Mesenchymal stem cell (in vitro differentiated cells and primary cell): Measurements from ENCODE around the gene NKX1-2.

Experiments used
- DNase-seq: peaks from one replicate; pipeline ENCODE4 v3.0.0-alpha.2; 2013
- H2AFZ ChIP-seq: one replicate; pipeline ENCODE4 v1.6.1; 2013; ENCODE audit warnings: low read depth, mild to moderate bottlenecking, control low read depth, inconsistent platforms, low read length, moderate library complexity
- H2AK5ac ChIP-seq: 2 replicates; pipeline ENCODE4 v1.6.1; 2013; ENCODE audit warnings: low read length, moderate library complexity, mild to moderate bottlenecking, inconsistent platforms; ENCODE audit not compliant: severe bottlenecking
- H2BK120ac ChIP-seq: one replicate; pipeline ENCODE4 v1.6.1; 2013; ENCODE audit warnings: low read depth, mild to moderate bottlenecking, inconsistent platforms, low read length, moderate library complexity
- H2BK12ac ChIP-seq, 2 experiments: one replicate each; pipeline ENCODE4 v1.6.1; 2013; ENCODE audit warnings: inconsistent platforms in 2 of 2, low read length in 2 of 2, mild to moderate bottlenecking in 2 of 2, moderate library complexity in 2 of 2, control low read depth in 1 of 2
- H2BK15ac ChIP-seq: one replicate; pipeline ENCODE4 v1.6.1; 2013; ENCODE audit warnings: mild to moderate bottlenecking, low read depth, inconsistent platforms; ENCODE audit not compliant: poor library complexity, severe bottlenecking
- H2BK5ac ChIP-seq: 2 replicates; pipeline ENCODE4 v1.6.1; 2013; ENCODE audit warnings: low read depth, mild to moderate bottlenecking, low read length, control low read depth, inconsistent platforms; ENCODE audit not compliant: poor library complexity, severe bottlenecking
- H3K14ac ChIP-seq, 2 experiments: one replicate each; pipeline ENCODE4 v1.6.1; 2013; ENCODE audit warnings: inconsistent platforms in 2 of 2, low read length in 2 of 2, control low read depth in 1 of 2, mild to moderate bottlenecking in 1 of 2, moderate library complexity in 1 of 2
- H3K18ac ChIP-seq, 2 experiments: one replicate each; pipeline ENCODE4 v1.6.1; 2013; ENCODE audit warnings: inconsistent platforms in 2 of 2, low read length in 2 of 2, control low read depth in 1 of 2, low read depth in 1 of 2, mild to moderate bottlenecking in 1 of 2
- H3K23ac ChIP-seq, 2 experiments: one replicate each; pipeline ENCODE4 v1.6.1; 2013; ENCODE audit warnings: inconsistent platforms in 2 of 2, low read length in 2 of 2, mild to moderate bottlenecking in 2 of 2, moderate library complexity in 2 of 2, control low read depth in 1 of 2
- H3K27ac ChIP-seq: 2 replicates; pipeline ENCODE4 v1.5.1; 2013; ENCODE audit warnings: mild to moderate bottlenecking, moderate library complexity, low read length, control low read depth, inconsistent platforms; ENCODE audit not compliant: poor library complexity, severe bottlenecking
- H3K27me3 ChIP-seq, 2 experiments: 2 replicates each; pipeline versions ENCODE4 v1.6.1 to v1.7.0; 2013; ENCODE audit warnings: low read length in 2 of 2, mild to moderate bottlenecking in 2 of 2, moderate library complexity in 2 of 2, control low read depth in 1 of 2, inconsistent platforms in 1 of 2; ENCODE audit not compliant: control insufficient read depth in 1 of 2, insufficient read depth in 1 of 2
- H3K36me3 ChIP-seq, 2 experiments: 2 replicates each; pipeline versions ENCODE4 v1.6.1 to v1.7.0; 2013; ENCODE audit warnings: low read length in 2 of 2, control low read depth in 1 of 2, inconsistent platforms in 1 of 2, low read depth in 1 of 2, mild to moderate bottlenecking in 1 of 2; ENCODE audit not compliant: insufficient read depth in 2 of 2, control insufficient read depth in 1 of 2
- H3K4ac ChIP-seq, 2 experiments: one replicate each; pipeline ENCODE4 v1.6.1; 2013; ENCODE audit warnings: inconsistent platforms in 2 of 2, low read length in 2 of 2, mild to moderate bottlenecking in 2 of 2, moderate library complexity in 2 of 2, control low read depth in 1 of 2, low read depth in 1 of 2
- H3K4me1 ChIP-seq: 2 replicates; pipeline ENCODE4 v1.6.1; 2013; ENCODE audit warnings: low read depth, low read length, control low read depth; ENCODE audit not compliant: control insufficient read depth, insufficient read depth
- H3K4me2 ChIP-seq: 2 replicates; pipeline ENCODE4 v1.6.1; 2013; ENCODE audit warnings: low read length, mild to moderate bottlenecking, inconsistent platforms; ENCODE audit not compliant: poor library complexity, severe bottlenecking
- H3K4me3 ChIP-seq, 2 experiments: 2 replicates each; pipeline versions ENCODE4 v1.5.1 to v1.7.0; 2013; ENCODE audit warnings: low read length in 2 of 2, mild to moderate bottlenecking in 2 of 2, control low read depth in 1 of 2, low read depth in 1 of 2; ENCODE audit not compliant: insufficient read depth in 1 of 2
- H3K79me1 ChIP-seq: replicated peaks from 2 replicates; pipeline ENCODE4 v1.6.1; 2013; ENCODE audit warnings: mild to moderate bottlenecking, control low read depth, low read length, inconsistent platforms; ENCODE audit not compliant: poor library complexity, severe bottlenecking
- H3K9ac ChIP-seq: 2 replicates; pipeline ENCODE4 v1.7.0; 2013; ENCODE audit warnings: mild to moderate bottlenecking, low read length, moderate library complexity
- H3K9me3 ChIP-seq: 2 replicates; pipeline ENCODE4 v1.7.0; 2013; ENCODE audit warnings: mild to moderate bottlenecking, low read length; ENCODE audit not compliant: control insufficient read depth
- H4K8ac ChIP-seq: one replicate; pipeline ENCODE4 v1.6.1; 2013; ENCODE audit warnings: inconsistent platforms, mild to moderate bottlenecking, low read length, moderate library complexity
- H4K91ac ChIP-seq: one replicate; pipeline ENCODE4 v1.6.1; 2013; ENCODE audit warnings: mild to moderate bottlenecking, low read length, inconsistent platforms
- WGBS: methylation state at CpG from one replicate; pipeline ENCODE4 v1.1.7; 2013; ENCODE audit warnings: mixed read lengths; 5-methylcytosine and 5-hydroxymethylcytosine counted together

The NKX1-2 gene

DNA sequence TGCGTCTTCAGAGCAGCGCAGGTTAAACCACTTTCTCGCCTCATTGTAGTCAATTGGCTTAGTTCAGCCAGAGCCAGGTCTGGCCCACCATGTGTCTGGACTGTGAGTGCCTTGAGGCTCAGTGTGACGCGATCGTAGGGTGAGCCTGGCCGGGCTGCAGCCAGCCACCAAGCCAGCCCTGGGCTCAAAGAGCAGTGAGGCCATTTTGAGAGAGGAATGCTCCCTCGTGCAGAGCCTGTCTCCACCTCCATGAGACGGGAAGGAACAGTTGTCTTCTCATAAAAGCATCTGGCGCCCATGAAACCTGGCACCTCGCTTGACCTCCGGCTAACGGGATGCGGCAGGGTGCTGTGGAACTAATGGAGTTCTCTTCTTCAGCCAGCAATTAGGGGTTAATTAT, 46.3 kb upstream of the NKX1-2 start:
- Histone ChIP-seq H3K27me3 (no peaks in the 10 kb centered on the region), H2AFZ (no peak overlapping the region)

DNA sequence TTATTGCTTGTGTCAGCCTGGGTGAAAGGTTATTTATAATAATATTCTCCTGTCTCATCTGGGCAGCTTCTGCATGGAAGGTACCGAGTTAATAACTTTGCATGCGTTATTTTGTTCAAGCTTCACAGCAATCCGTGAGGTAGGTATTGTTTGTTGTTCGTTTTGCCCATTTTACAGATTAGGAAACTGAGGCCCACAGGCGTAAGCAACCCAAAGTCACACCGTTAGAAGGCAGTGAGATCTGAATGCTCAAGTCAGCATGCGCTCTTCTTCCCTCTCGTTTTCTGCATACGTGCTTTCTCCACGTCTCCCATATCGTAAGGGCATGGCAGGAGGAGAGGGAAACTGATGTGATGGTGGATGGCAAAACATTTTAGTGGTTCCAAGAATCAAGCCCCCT, 45.9 kb upstream of the NKX1-2 start:
- Histone ChIP-seq H4K91ac (no peak overlapping the region), H3K23ac (no peak overlapping the region), H3K27ac (no peak overlapping the region), H3K27me3 (no peaks in the 10 kb centered on the region), H3K14ac (no peak overlapping the region), H3K36me3 (peaks cover 3 to 29% of the 10 kb centered on the region in 2 experiments), H3K9ac (no peak overlapping the region), H4K8ac (no peak overlapping the region), H3K4me3 (no peak overlapping the region), H2BK15ac (no peak overlapping the region), H3K4me1 (peaks cover 10% of the 10 kb centered on the region), H2BK120ac (no peak overlapping the region), H2BK5ac (no peak overlapping the region), H3K18ac (no peak overlapping the region), H3K9me3 (peaks cover 3% of the 10 kb centered on the region), H3K79me1 (no peaks in the 10 kb centered on the region), H3K4me2 (no peak overlapping the region), H2BK12ac (no peak overlapping the region), H2AK5ac (no peak overlapping the region), H2AFZ (no peak overlapping the region), H3K4ac (no peak overlapping the region)
- 95% methylated on average over 11 of the region's 11 CpGs for WGBS
- DNase-seq, result no peak

More for the DNA sequence above, 46.3 kb upstream of the NKX1-2 start:
- Histone ChIP-seq H3K4me3 (no peak overlapping the region), H3K9ac (no peak overlapping the region), H2BK12ac (no peak overlapping the region), H2AK5ac (no peak overlapping the region), H3K4me2 (no peak overlapping the region), H4K8ac (no peak overlapping the region), H3K23ac (no peak overlapping the region), H4K91ac (no peak overlapping the region), H3K18ac (no peak overlapping the region), H3K4me1 (peaks cover 10% of the 10 kb centered on the region), H3K4ac (no peak overlapping the region), H3K36me3 (peaks cover 8 to 29% of the 10 kb centered on the region in 2 experiments), H3K27ac (no peak overlapping the region), H2BK15ac (no peak overlapping the region), H3K14ac (no peak overlapping the region), H2BK5ac (no peak overlapping the region), H3K9me3 (peaks cover 6% of the 10 kb centered on the region), H2BK120ac (no peak overlapping the region), H3K79me1 (no peaks in the 10 kb centered on the region)
- DNase-seq, result no peak
- 94% methylated on average over 14 of the region's 14 CpGs for WGBS

DNA sequence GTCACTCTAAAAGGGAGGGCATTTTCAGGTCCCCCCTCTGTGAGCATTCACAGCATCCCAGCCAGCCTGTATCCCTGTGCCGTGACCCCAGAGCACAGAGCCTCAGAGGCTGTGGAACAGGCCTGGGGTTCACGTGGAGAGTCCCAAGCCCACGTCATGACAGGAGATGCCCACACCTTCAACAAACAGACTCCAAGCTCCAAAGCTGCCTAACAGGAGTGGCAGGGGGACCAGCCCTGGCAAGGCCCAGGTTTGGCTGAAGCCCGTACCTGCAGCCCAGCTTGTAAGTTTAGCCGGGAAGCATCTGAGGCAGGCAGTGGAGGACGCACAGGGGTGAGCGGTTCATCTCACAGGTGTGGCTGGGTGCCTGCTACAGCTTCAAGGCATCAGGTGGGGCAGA, 45.3 kb upstream of the NKX1-2 start:
- Histone ChIP-seq H3K4ac (no peak overlapping the region), H3K36me3 (peaks cover 0 to 31% of the 10 kb centered on the region in 2 experiments), H3K27ac (no peak overlapping the region), H2BK5ac (no peak overlapping the region), H2AFZ (no peak overlapping the region), H3K14ac (peak overlapping the region in 1 of 2 experiments; percentile 26), H3K9ac (no peak overlapping the region), H3K9me3 (no peaks in the 10 kb centered on the region), H3K4me1 (peaks cover 10% of the 10 kb centered on the region), H3K79me1 (no peaks in the 10 kb centered on the region), H3K27me3 (no peaks in the 10 kb centered on the region), H3K23ac (no peak overlapping the region), H3K18ac (no peak overlapping the region), H3K4me2 (no peak overlapping the region), H4K91ac (no peak overlapping the region), H2BK15ac (no peak overlapping the region), H2BK120ac (no peak overlapping the region), H3K4me3 (no peak overlapping the region), H4K8ac (no peak overlapping the region), H2BK12ac (no peak overlapping the region), H2AK5ac (no peak overlapping the region)
- 95% methylated on average over 7 of the region's 7 CpGs for WGBS
- no peak for DNase-seq

DNA sequence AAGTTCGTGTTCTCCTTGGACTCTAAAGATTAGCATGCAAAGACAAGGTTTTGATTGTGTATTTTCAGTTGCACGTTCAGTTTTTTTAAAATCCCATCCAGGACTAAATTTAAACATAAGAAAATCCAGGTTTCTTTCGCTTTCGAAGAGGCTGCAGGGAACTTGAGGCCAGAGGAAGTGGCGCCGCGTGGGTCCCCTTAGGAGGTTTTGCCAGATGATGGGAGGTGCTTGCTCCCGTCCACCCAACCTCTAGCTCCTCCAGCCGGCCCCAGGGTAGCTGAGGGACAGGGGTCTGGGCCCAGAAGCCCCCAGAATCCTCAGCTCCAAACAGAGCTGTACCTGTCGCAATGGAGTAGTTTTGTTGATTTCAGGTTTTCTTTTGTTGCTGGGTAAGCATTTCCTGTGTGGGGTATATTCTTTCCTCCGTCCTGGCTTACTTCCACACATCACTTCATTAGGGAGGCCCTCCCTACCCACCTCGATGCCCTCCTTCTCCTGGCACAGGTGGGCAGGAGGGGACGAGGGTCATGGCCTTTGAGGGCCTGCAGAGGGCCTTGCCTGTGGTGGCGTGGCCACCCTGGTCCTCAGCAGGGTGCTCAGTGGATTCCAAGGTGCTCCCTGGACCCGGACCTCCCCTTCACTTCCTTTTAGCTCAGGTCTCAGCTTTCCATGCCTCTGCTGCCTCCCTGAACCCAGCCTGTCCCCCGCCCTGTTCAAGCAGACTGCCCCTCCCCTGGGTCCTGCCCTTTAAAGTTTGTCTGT, 44.4 kb upstream of the NKX1-2 start:
- H3K27ac ChIP-seq, result no peak overlapping the region
- no peak overlapping the region for H2BK15ac ChIP-seq
- H3K14ac ChIP-seq, result no peak overlapping the region
- no peak overlapping the region for H3K4me2 ChIP-seq
- H3K9me3 ChIP-seq, result no peaks in the 10 kb centered on the region
- H3K4me1 ChIP-seq, result peaks cover 10% of the 10 kb centered on the region
- no peak overlapping the region for H3K9ac ChIP-seq
- H3K23ac ChIP-seq, result no peak overlapping the region
- H2AFZ ChIP-seq, result no peak overlapping the region
- H3K4me3 ChIP-seq, result no peak overlapping the region
- H3K36me3 ChIP-seq, result peaks cover 0 to 33% of the 10 kb centered on the region in 2 experiments
- no peak overlapping the region for H3K18ac ChIP-seq
- H2AK5ac ChIP-seq, result no peak overlapping the region
- no peak overlapping the region for H2BK120ac ChIP-seq
- DNase-seq, result no peak
- no peak overlapping the region for H4K91ac ChIP-seq
- H2BK5ac ChIP-seq, result no peak overlapping the region
- no peak overlapping the region for H4K8ac ChIP-seq
- H3K27me3 ChIP-seq, result no peaks in the 10 kb centered on the region
- H3K4ac ChIP-seq, result no peak overlapping the region
- H3K79me1 ChIP-seq, result no peaks in the 10 kb centered on the region
- H2BK12ac ChIP-seq, result peak overlapping the region in 1 of 2 experiments; percentile 35
- 88% methylated on average over 14 of the region's 16 CpGs for WGBS
